SK-N-SH (cell line): Measurements from ENCODE around the gene SPOCK1. TPM values are rescaled to one million over a fixed set of nuclear protein-coding genes. Genes with fewer than 3 reads are reported as not detected.
A peak's percentile ranks its signal among the peaks of the same experiment; 100 is the strongest.

Experiments used
- CTCF ChIA-PET: fragments of 300-600, 350-600 bp; formaldehyde crosslinking; extraction: SDS; loops from one replicate; lab custom pipeline; 2021; lab: Yijun Ruan, JAX
- POLR2A ChIA-PET: fragments of 350-600 bp; sonication (Branson Sonifier 250); formaldehyde crosslinking; extraction: SDS; loops from one replicate; lab custom pipeline; 2020; ENCODE audit warnings: antibody characterized with exemption, inconsistent platforms; lab: Yijun Ruan, JAX
- DNase-seq: peaks from one replicate; pipeline ENCODE4 v3.0.0; 2012
- H2AFZ ChIP-seq: fragments of 200-600 bp; sonication (generic); 2 replicates; pipeline ENCODE4 v1.8.1; 2016; ENCODE audit warnings: antibody characterized with exemption, mild to moderate bottlenecking, low read depth
- H3F3A ChIP-seq: fragments of 200-600 bp; sonication (generic); replicated peaks from 2 replicates; pipeline ENCODE3; 2016; ENCODE audit warnings: antibody characterized with exemption, mild to moderate bottlenecking; ENCODE audit not compliant: insufficient read depth
- H3K27ac ChIP-seq, 2 experiments: fragments of 200-500 bp in 1 of 2; fragments of 200-600 bp in 1 of 2; sonication (Bioruptor generic) in 1 of 2; sonication (generic), shearing (Covaris generic) in 1 of 2; 2 replicates each; pipeline versions ENCODE4 v1.5.1 to v1.6.1; 2014 to 2016; ENCODE audit warnings: low read depth in 2 of 2, inconsistent platforms in 1 of 2, low read length in 1 of 2, mild to moderate bottlenecking in 1 of 2, mixed read lengths in 1 of 2
- H3K27me3 ChIP-seq: fragments of 200-600 bp; sonication (generic), shearing (Covaris generic); 2 replicates; pipeline ENCODE4 v1.6.1; 2016; ENCODE audit warnings: mixed run types; ENCODE audit not compliant: insufficient read depth
- H3K36me3 ChIP-seq, 2 experiments: fragments of 200-500 bp in 1 of 2; fragments of 200-600 bp in 1 of 2; sonication (Bioruptor generic) in 1 of 2; sonication (generic) in 1 of 2; replicated peaks in 1 of 2; 2 replicates each; pipeline versions ENCODE3 to v1.5.1; 2014 to 2016; ENCODE audit warnings: low read length in 1 of 2, mild to moderate bottlenecking in 1 of 2; ENCODE audit not compliant: insufficient read depth in 2 of 2, control insufficient read depth in 1 of 2
- H3K4me1 ChIP-seq, 2 experiments: fragments of 200-500 bp in 1 of 2; fragments of 200-600 bp in 1 of 2; sonication (Bioruptor generic) in 1 of 2; sonication (generic), shearing (Covaris generic) in 1 of 2; 2 replicates each; pipeline versions ENCODE4 v1.5.1 to v1.6.1; 2014 to 2016; ENCODE audit warnings: low read depth in 1 of 2, low read length in 1 of 2, mixed run types in 1 of 2; ENCODE audit not compliant: insufficient read depth in 2 of 2, control insufficient read depth in 1 of 2
- H3K4me2 ChIP-seq: fragments of 200-600 bp; sonication (generic), shearing (Covaris generic); 2 replicates; pipeline ENCODE4 v1.6.1; 2017; ENCODE audit warnings: mixed run types
- H3K4me3 ChIP-seq, 2 experiments: fragments of 200-500 bp in 1 of 2; fragments of 200-600 bp in 1 of 2; sonication (Bioruptor generic) in 1 of 2; sonication (generic), shearing (Covaris generic) in 1 of 2; 2 replicates each; pipeline versions ENCODE4 v1.5.1 to v1.8.1; 2014 to 2016; ENCODE audit warnings: low read depth in 2 of 2, inconsistent platforms in 1 of 2, low read length in 1 of 2, mild to moderate bottlenecking in 1 of 2, mixed read lengths in 1 of 2, moderate library complexity in 1 of 2
- H3K79me2 ChIP-seq: fragments of 200-600 bp; sonication (generic); 2 replicates; pipeline ENCODE4 v1.8.1; 2017; ENCODE audit warnings: mild to moderate bottlenecking; ENCODE audit not compliant: insufficient read depth
- H3K9ac ChIP-seq: fragments of 200-600 bp; sonication (generic); 2 replicates; pipeline ENCODE4 v1.6.1; 2017; ENCODE audit warnings: mixed run types
- H3K9me2 ChIP-seq: fragments of 200-600 bp; sonication (generic); 2 replicates; pipeline ENCODE4 v1.6.1; 2017; ENCODE audit warnings: mixed run types
- H3K9me3 ChIP-seq: fragments of 200-600 bp; sonication (generic); 2 replicates; pipeline ENCODE4 v1.6.1; 2017; ENCODE audit warnings: mixed run types, mild to moderate bottlenecking, moderate library complexity
- H4K20me1 ChIP-seq: fragments of 200-600 bp; sonication (generic); 2 replicates; pipeline ENCODE4 v1.6.1; 2017; ENCODE audit warnings: mild to moderate bottlenecking, mixed run types; ENCODE audit not compliant: insufficient read depth
- CHD2 ChIP-seq: fragments of 150-350 bp; IDR thresholded peaks from 2 replicates; pipeline ENCODE4 v1.6.1; 2018; ENCODE audit warnings: low read length; ENCODE audit not compliant: partially characterized antibody
- CTCF ChIP-seq: fragments of 200-600 bp; sonication (generic); IDR thresholded peaks from 2 replicates; pipeline ENCODE4 v1.6.1; 2017; ENCODE audit warnings: antibody characterized with exemption, mild to moderate bottlenecking, moderate library complexity
- EZH2phosphoT487 ChIP-seq: fragments of 200-600 bp; sonication (generic); IDR thresholded peaks from 2 replicates; pipeline ENCODE4 v1.6.1; 2017; ENCODE audit warnings: low read depth, mixed run types, mild to moderate bottlenecking, antibody characterized with exemption, moderate library complexity, borderline replicate concordance
- FOXM1 ChIP-seq: IDR thresholded peaks from 2 replicates; pipeline ENCODE4 v1.4.0; 2012; ENCODE audit warnings: low read depth, mild to moderate bottlenecking
- GABPA ChIP-seq: IDR thresholded peaks from 2 replicates; pipeline ENCODE4 v1.4.0; 2012; ENCODE audit warnings: low read depth, mild to moderate bottlenecking
- GATA2 ChIP-seq: sonication (generic); formaldehyde crosslinking; IDR thresholded peaks from 2 replicates; pipeline ENCODE4 v1.5.0; 2020; ENCODE audit warnings: mild to moderate bottlenecking, missing genetic modification reagents
- IRF3 ChIP-seq: fragments of 150-350 bp; IDR thresholded peaks from 2 replicates; pipeline ENCODE4 v1.6.1; 2016; ENCODE audit warnings: mild to moderate bottlenecking, low read depth, low read length
- MXI1 ChIP-seq: IDR thresholded peaks from 2 replicates; pipeline ENCODE4 v1.6.1; 2012; ENCODE audit warnings: mild to moderate bottlenecking, low read depth, low read length, improper control_type of control experiment
- NFIC ChIP-seq: IDR thresholded peaks from 2 replicates; pipeline ENCODE4 v1.4.0; 2012; ENCODE audit warnings: borderline replicate concordance
- RFX5 ChIP-seq: IDR thresholded peaks from 2 replicates; pipeline ENCODE4 v1.6.1; 2012; ENCODE audit warnings: mild to moderate bottlenecking, improper control_type of control experiment, low read length
- SMC3 ChIP-seq: IDR thresholded peaks from 2 replicates; pipeline ENCODE4 v1.6.1; 2012; ENCODE audit warnings: low read depth, low read length, improper control_type of control experiment
- TAF1 ChIP-seq: IDR thresholded peaks from 2 replicates; pipeline ENCODE4 v1.6.1; 2012; ENCODE audit warnings: low read depth, mild to moderate bottlenecking, low read length, moderate library complexity, borderline replicate concordance
- TCF12 ChIP-seq: IDR thresholded peaks from 2 replicates; pipeline ENCODE4 v1.4.0; 2012
- WGBS: methylation state at CpG from one replicate; pipeline ENCODE4 v1.1.6; 2017; ENCODE audit warnings: low lambda C conversion rate; 5-methylcytosine and 5-hydroxymethylcytosine counted together
- polyA plus RNA-seq, 3 experiments: library from polyadenylated mRNA; depleted of rRNA; stranded (reverse); fragments of >200 nt; gene quantifications; 2 replicates each; pipeline ENCODE4 v1.2.3, GENCODE V29; 2012

Gene SPOCK1
- polyA plus RNA-seq, 1 of the 3 experiments (the other 2 are of a cell fraction): 11.3 TPM

- 47% methylated on average over 6 of the region's 6 CpGs for WGBS
- H3K9me2 ChIP-seq: no peaks in the 10 kb centered on the region
- H3K4me2 ChIP-seq: peak overlapping the region; percentile 56; the same call in 1 of the 2 replicates
- no peak for DNase-seq
- H3K36me3 ChIP-seq: no peaks in the 10 kb centered on the region
- H3F3A ChIP-seq: peaks cover 7% of the 10 kb centered on the region
- no peak overlapping the region for H3K4me3 ChIP-seq
- ChIA-PET CTCF (interaction anchor here (0.6 to 1.5 kb wide), 3 partner anchors 18 to 131 kb away, joined by 3 to 4 read pairs (median 3); no protein-coding TSS in a partner anchor), POLR2A (no interaction called here)
- no peaks in the 10 kb centered on the region for H3K9me3 ChIP-seq
- no peaks in the 10 kb centered on the region for H3K27me3 ChIP-seq
- H3K79me2 ChIP-seq: no peaks in the 10 kb centered on the region; the same call in 1 of the 2 replicates
- no peaks in the 10 kb centered on the region for H4K20me1 ChIP-seq
- no peak for TF ChIP-seq CHD2
- no peak for TF ChIP-seq TAF1
- TF ChIP-seq RFX5: no peak
- TF ChIP-seq MXI1: no peak
- no peak for TF ChIP-seq FOXM1
- TF ChIP-seq CTCF: no peak
- TF ChIP-seq TCF12: no peak
- TF ChIP-seq GABPA: no peak
- no peak for TF ChIP-seq SMC3
- TF ChIP-seq EZH2phosphoT487: no peak
- TF ChIP-seq NFIC: no peak
- TF ChIP-seq GATA2: no peak
- TF ChIP-seq IRF3: no peak
- H3K9ac ChIP-seq: no peak overlapping the region
- no peak overlapping the region for H2AFZ ChIP-seq
- peaks cover 4 to 10% of the 10 kb centered on the region in 2 experiments; a peak in 2 of 4 replicates for H3K4me1 ChIP-seq
- H3K27ac ChIP-seq: peak overlapping the region in 1 of 2 experiments; percentile 55; a peak in 2 of 4 replicates
Observed at GRCh38 chr5:137206030-137206715, 293.0 kb downstream of the SPOCK1 start.
